T-helper 2 cell treated with Interferon-gamma antibody and Interleukin-4, amounts not matched to agents 5 μg/mL and 100 μg/mL, for 36 hours (primary cell): ENCODE measurements around the gene KLHL22.
"Not testable (repeated sequence)": the region's sequence is repeated elsewhere in the genome, so short reads cannot be mapped to it uniquely, and the experiment has no call there.

Experiments used
- DNase-seq: peaks from one replicate; pipeline ENCODE4 v3.0.0; 2021; ENCODE audit warnings: low spot score
- H3K27ac Mint-ChIP-seq: one replicate; pipeline ENCODE4 v1.8.0; 2021; ENCODE audit warnings: mild to moderate bottlenecking, mixed read lengths
- H3K27me3 Mint-ChIP-seq: one replicate; pipeline ENCODE4 v1.8.0; 2021; ENCODE audit warnings: low read depth, mixed read lengths
- H3K36me3 Mint-ChIP-seq: one replicate; pipeline ENCODE4 v1.8.0; 2021; ENCODE audit warnings: low read depth, mixed read lengths
- H3K4me1 Mint-ChIP-seq: one replicate; pipeline ENCODE4 v1.8.0; 2021; ENCODE audit warnings: low read depth, mixed read lengths
- H3K4me3 Mint-ChIP-seq: one replicate; pipeline ENCODE4 v1.8.0; 2022; ENCODE audit warnings: mild to moderate bottlenecking, moderate library complexity, mixed read lengths
- H3K9me3 Mint-ChIP-seq: one replicate; pipeline ENCODE4 v1.8.0; 2021; ENCODE audit warnings: mixed read lengths

The KLHL22 gene

DNA sequence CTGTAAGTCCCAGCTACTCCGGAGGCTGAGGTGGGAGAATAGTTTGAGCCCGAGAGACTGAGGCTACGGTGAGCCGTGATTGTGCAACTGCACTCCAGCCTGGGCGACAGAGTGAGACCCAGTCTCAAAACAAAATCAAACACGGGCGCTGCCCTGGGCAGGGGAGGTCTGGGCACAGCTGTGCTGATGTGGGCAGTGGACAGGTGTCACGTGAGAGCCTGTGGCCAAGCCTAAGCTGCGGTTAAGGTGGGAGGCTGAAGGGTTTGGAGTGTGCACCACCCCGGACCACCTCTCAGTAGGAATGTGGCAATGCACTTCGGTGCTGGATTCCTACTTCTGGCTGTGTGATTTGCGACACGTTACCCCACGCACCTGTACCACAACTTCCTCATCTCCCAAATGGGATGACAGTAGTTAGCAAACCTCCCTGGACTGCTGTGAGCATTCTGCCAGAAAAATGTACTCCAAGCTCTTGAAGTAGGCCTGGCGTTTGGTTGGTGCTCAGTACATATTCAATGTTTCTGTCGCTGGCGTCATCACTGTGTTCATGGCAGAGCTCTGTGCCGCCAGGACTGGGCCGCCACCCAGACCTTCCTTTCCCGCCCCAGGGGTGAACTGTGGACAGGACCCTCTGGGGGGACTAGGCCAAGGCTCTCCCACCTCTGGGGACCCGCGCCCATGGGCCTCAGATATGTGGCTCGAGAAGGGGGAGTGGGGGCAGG lies 102.5 kb downstream of the KLHL22 start:
- Mint-ChIP-seq H3K9me3 (no peaks in the 10 kb centered on the region), H3K27ac (peak overlapping the region; percentile 90), H3K27me3 (peaks cover 3% of the 10 kb centered on the region), H3K4me3 (peak overlapping the region; percentile 88), H3K36me3 (peaks cover 2% of the 10 kb centered on the region), H3K4me1 (peaks cover 22% of the 10 kb centered on the region)
- no peak for DNase-seq

DNA sequence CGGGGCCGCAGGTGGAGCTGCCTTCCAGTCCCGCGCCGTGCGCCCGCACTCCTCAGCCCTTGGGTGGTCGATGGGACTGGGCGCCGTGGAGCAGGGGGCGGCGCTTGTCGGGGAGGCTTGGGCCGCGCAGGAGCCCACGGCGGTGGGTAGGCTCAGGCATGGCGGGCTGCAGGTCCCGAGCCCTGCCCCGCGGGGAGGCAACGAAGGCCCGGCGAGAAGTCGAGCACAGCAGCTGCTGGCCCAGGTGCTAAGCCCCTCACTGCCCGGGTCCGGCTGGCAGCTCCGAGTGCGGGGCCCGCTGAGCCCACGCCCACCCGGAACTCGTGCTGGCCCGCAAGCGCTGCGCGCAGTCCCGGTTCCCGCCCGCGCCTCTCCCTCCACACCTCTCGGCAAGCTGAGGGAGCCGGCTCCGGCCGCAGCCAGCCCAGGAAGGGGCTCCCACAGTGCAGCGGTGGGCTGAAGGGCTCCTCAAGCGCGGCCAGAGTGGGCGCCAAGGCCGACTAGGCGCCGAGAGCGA lies 103.2 kb downstream of the KLHL22 start:
- H3K4me3 Mint-ChIP-seq, H3K36me3 Mint-ChIP-seq, H3K27ac Mint-ChIP-seq, DNase-seq, H3K27me3 Mint-ChIP-seq, H3K9me3 Mint-ChIP-seq: not testable (repeated sequence)
- H3K4me1 Mint-ChIP-seq, result peaks cover 22% of the 10 kb centered on the region
